ENCODE results near the gene SPAG16. TPM values are rescaled to one million over a fixed set of nuclear protein-coding genes. Genes with fewer than 3 reads are reported as not detected.

The SPAG16 gene
- total RNA-seq, 1 experiment from 2014 or later: 13.0 TPM

DNA sequence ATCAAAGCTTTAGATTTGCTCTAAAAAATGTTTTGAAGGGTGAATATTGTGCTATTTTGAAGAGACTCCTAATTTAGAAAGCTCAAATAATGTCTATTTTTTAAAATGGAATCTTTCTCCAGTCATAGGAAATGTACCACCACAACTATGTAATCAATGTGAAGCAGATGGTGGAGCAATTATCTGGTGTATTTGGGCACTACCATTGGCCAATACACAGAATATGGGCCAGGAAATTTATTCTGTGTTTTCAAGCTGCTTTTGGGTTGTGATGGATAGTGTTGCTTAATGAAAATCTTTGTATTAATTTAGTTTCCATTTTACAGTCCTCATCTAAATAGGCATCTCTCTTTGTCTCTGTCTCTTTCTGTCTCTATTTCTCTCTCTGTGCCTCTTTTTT lies 1109.5 kb downstream of the SPAG16 start:
- no TSS peak for BruUV-seq (replicated peaks)
- H3K9me3 ChIP-seq (ENCODE audit: control insufficient read depth, insufficient read depth, low read depth, low read length): no peaks in the 10 kb centered on the region
- TF ChIP-seq REST (IDR thresholded peaks at IDR 0.05; ENCODE audit: insufficient read depth in 1 of 2, low read depth in 2 of 2, low read length in 1 of 2) (no peak), TCF7L2 (IDR thresholded peaks at IDR 0.05; ENCODE audit: low read depth, low read length) (no peak), CTCF (IDR thresholded peaks at IDR 0.05) (no peak), SIN3A (IDR thresholded peaks at IDR 0.05; ENCODE audit: borderline replicate concordance, insufficient read depth, low read depth, low read length) (no peak), POLR2AphosphoS5 (IDR thresholded peaks at IDR 0.05; ENCODE audit: low read depth, low read length) (no peak)
- in situ Hi-C loops (cut with HindIII; ENCODE audit: low pct_unique_long_range_greater_than_20kb, low sequenced_read_pairs) (no loop called here), intact Hi-C loops (cut with micrococcal nuclease; ENCODE audit: unreplicated experiment) (no loop called here)
- H3K4me1 ChIP-seq (ENCODE audit: control insufficient read depth, insufficient read depth, low read length): no peaks in the 10 kb centered on the region
- ATAC-seq (no peak), DNase-seq (ENCODE audit: low read depth, low spot score) (no peak)
- H3K36me3 ChIP-seq (ENCODE audit: control insufficient read depth, insufficient read depth, low read length): no peaks in the 10 kb centered on the region
- no peak overlapping the region for H3K4me3 ChIP-seq (ENCODE audit: low read depth in 2 of 2, low read length in 2 of 2)
- no peak overlapping the region for H3K27ac ChIP-seq (ENCODE audit: low read length)
- H3K27me3 ChIP-seq (ENCODE audit: control insufficient read depth, insufficient read depth, low read length): no peaks in the 10 kb centered on the region
- CTCF ChIA-PET: no interaction called here
- POLR2A ChIA-PET: no interaction called here

DNA sequence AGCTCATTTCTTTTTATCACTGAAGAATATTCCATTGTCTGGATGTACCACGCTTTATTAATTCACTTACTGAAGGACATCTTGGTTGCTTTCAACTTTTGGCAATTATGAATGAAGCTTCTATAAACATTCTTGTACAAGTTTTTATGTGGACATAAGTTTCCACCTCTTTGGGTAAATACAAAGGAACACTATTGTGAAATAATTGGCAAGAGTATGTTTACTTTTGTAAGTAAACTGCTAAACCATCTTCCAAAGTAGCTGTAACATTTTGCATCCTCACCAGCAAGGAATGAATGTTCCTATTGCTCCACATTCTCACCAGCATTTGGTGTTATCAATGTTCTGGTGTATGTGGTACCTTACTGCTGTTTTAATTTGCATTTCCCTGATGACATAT lies 1110.8 kb downstream of the SPAG16 start:
- ChIA-PET POLR2A (no interaction called here), CTCF (no interaction called here)
- no peak for DNase-seq (ENCODE audit: low read depth, low spot score)
- Histone ChIP-seq H3K9me3 (ENCODE audit: control insufficient read depth, insufficient read depth, low read depth, low read length) (no peaks in the 10 kb centered on the region), H3K36me3 (ENCODE audit: control insufficient read depth, insufficient read depth, low read length) (no peaks in the 10 kb centered on the region), H3K27me3 (ENCODE audit: control insufficient read depth, insufficient read depth, low read length) (no peaks in the 10 kb centered on the region), H3K4me1 (ENCODE audit: control insufficient read depth, insufficient read depth, low read length) (no peaks in the 10 kb centered on the region), H3K4me3 (ENCODE audit: low read depth in 2 of 2, low read length in 2 of 2) (no peak overlapping the region), H3K27ac (ENCODE audit: low read length) (no peak overlapping the region)
- in situ Hi-C loops (cut with HindIII; ENCODE audit: low pct_unique_long_range_greater_than_20kb, low sequenced_read_pairs) (no loop called here), intact Hi-C loops (cut with micrococcal nuclease; ENCODE audit: unreplicated experiment) (no loop called here)
- BruUV-seq (replicated peaks): no TSS peak
- no peak for ATAC-seq
- no peak for TF ChIP-seq CTCF (IDR thresholded peaks at IDR 0.05)
- no peak for TF ChIP-seq TCF7L2 (IDR thresholded peaks at IDR 0.05; ENCODE audit: low read depth, low read length)
- TF ChIP-seq REST (IDR thresholded peaks at IDR 0.05; ENCODE audit: insufficient read depth in 1 of 2, low read depth in 2 of 2, low read length in 1 of 2): no peak
- no peak for TF ChIP-seq SIN3A (IDR thresholded peaks at IDR 0.05; ENCODE audit: borderline replicate concordance, insufficient read depth, low read depth, low read length)
- TF ChIP-seq POLR2AphosphoS5 (IDR thresholded peaks at IDR 0.05; ENCODE audit: low read depth, low read length): no peak

Data from Panc1 (cell line).